Panc1 (cell line): ENCODE data around the gene GMEB2. TPM values are rescaled to one million over a fixed set of nuclear protein-coding genes. Genes with fewer than 3 reads are reported as not detected.
"Not testable (repeated sequence)": the region's sequence is repeated elsewhere in the genome, so short reads cannot be mapped to it uniquely, and the experiment has no call there.

Source experiments
- ATAC-seq: fragments of 200-7000 bp; cut with Tn5 transposase; 2 replicates; pipeline ENCODE4 v1.9.1; 2020; ENCODE audit warnings: mild to moderate bottlenecking, moderate library complexity
- BruUV-seq: library from RNA; stranded (reverse); fragments of 400-500 nt; replicated peaks from 2 replicates; lab custom pipeline; 2021; lab: Mats Ljungman, UMichigan
- CTCF ChIA-PET: fragments of 300-600 bp; sonication (Branson Sonifier 250); formaldehyde crosslinking; loops from one replicate; lab custom pipeline; 2022; ENCODE audit warnings: antibody characterized with exemption; lab: Charles Lee
- POLR2A ChIA-PET: fragments of 300-600 bp; sonication (Branson Sonifier 250); formaldehyde crosslinking; loops from one replicate; lab custom pipeline; 2022; ENCODE audit warnings: antibody characterized with exemption; lab: Charles Lee
- DNase-seq: peaks from one replicate; pipeline ENCODE4 v3.0.0-alpha.2; 2010; ENCODE audit warnings: low read depth, low spot score
- H3K27ac ChIP-seq: 2 replicates; pipeline ENCODE4 v1.5.1; 2011; ENCODE audit warnings: mild to moderate bottlenecking, low read length, inconsistent platforms
- H3K27me3 ChIP-seq: fragments of 200-500 bp; sonication (Bioruptor generic); 2 replicates; pipeline ENCODE4 v1.6.0; 2014; ENCODE audit warnings: low read length, inconsistent platforms; ENCODE audit not compliant: control insufficient read depth, insufficient read depth
- H3K36me3 ChIP-seq: fragments of 200-500 bp; sonication (Bioruptor generic); 2 replicates; pipeline ENCODE4 v1.5.1; 2014; ENCODE audit warnings: inconsistent platforms, mild to moderate bottlenecking, low read length, moderate library complexity; ENCODE audit not compliant: control insufficient read depth, insufficient read depth
- H3K4me1 ChIP-seq: 2 replicates; pipeline ENCODE4 v1.5.1; 2011; ENCODE audit warnings: inconsistent platforms, mild to moderate bottlenecking, low read length, moderate library complexity; ENCODE audit not compliant: control insufficient read depth, insufficient read depth
- H3K4me3 ChIP-seq, 2 experiments: 2 replicates each; pipeline ENCODE4 v1.5.1; 2011 to 2012; ENCODE audit warnings: low read depth in 2 of 2, low read length in 2 of 2, mild to moderate bottlenecking in 2 of 2, inconsistent platforms in 1 of 2, moderate library complexity in 1 of 2
- H3K9me3 ChIP-seq: fragments of 200-500 bp; sonication (Bioruptor generic); 2 replicates; pipeline ENCODE4 v1.5.1; 2014; ENCODE audit warnings: low read depth, mild to moderate bottlenecking, inconsistent platforms, low read length, moderate library complexity; ENCODE audit not compliant: control insufficient read depth, insufficient read depth
- CTCF ChIP-seq: fragments of 450-650 bp; IDR thresholded peaks from 2 replicates; pipeline ENCODE4 v1.5.1; 2017; ENCODE audit warnings: mild to moderate bottlenecking
- POLR2AphosphoS5 ChIP-seq: IDR thresholded peaks from 2 replicates; pipeline ENCODE4 v1.6.1; 2012; ENCODE audit warnings: mild to moderate bottlenecking, low read depth, low read length, moderate library complexity
- REST ChIP-seq, 2 experiments: IDR thresholded peaks; 2 replicates each; pipeline ENCODE4 v1.6.1; 2011 to 2012; ENCODE audit warnings: low read depth in 2 of 2, control low read depth in 1 of 2, low read length in 1 of 2, mild to moderate bottlenecking in 1 of 2, moderate library complexity in 1 of 2; ENCODE audit not compliant: insufficient read depth in 1 of 2
- SIN3A ChIP-seq: IDR thresholded peaks from 2 replicates; pipeline ENCODE4 v1.6.1; 2012; ENCODE audit warnings: low read depth, mild to moderate bottlenecking, low read length, moderate library complexity, borderline replicate concordance; ENCODE audit not compliant: insufficient read depth
- TCF7L2 ChIP-seq: IDR thresholded peaks from 2 replicates; pipeline ENCODE4 v1.6.1; 2011; ENCODE audit warnings: mild to moderate bottlenecking, low read depth, low read length, inconsistent platforms
- in situ Hi-C: cut with HindIII; loops from 2 replicates; pipeline ENCODE4 v1.10.0; 2016; ENCODE audit warnings: low sequenced_read_pairs, low pct_unique_long_range_greater_than_20kb
- intact Hi-C: fragments of 100-400 bp; cut with micrococcal nuclease; formaldehyde crosslinking; loops from one replicate; pipeline ENCODE4 v1.10.0; 2022; ENCODE audit not compliant: unreplicated experiment
- total RNA-seq: library from RNA; stranded (reverse); gene quantifications from one replicate; pipeline ENCODE4 v1.2.1, GENCODE V29; 2021; ENCODE audit not compliant: unreplicated experiment

The GMEB2 gene
- total RNA-seq, 1 experiment from 2014 or later: 13.1 TPM

- ChIA-PET CTCF (interaction anchor here (1.0 kb wide), 1 partner anchor 10 kb away, joined by 5 read pairs; no protein-coding TSS in a partner anchor), POLR2A (no interaction called here)
- DNase-seq (no peak), ATAC-seq (peak; percentile 23; the same call in 1 of the 2 replicates)
- H3K4me1 ChIP-seq: peaks cover 2% of the 10 kb centered on the region; the same call in 1 of the 2 replicates
- H3K9me3 ChIP-seq: no peaks in the 10 kb centered on the region
- intact Hi-C loops: no loop called here
- TF ChIP-seq CTCF (no peak), REST (IDR thresholded peaks at IDR 0.05; ENCODE audit: insufficient read depth in 1 of 2, low read depth in 2 of 2, low read length in 1 of 2) (0 out of 4 replicates have a peak, but pooled peaks of 1 of the 2 experiments have one; percentile 9)
- no TSS peak for BruUV-seq
- H3K4me3 ChIP-seq: peak overlapping the region; percentile 51 to 60
- no peaks in the 10 kb centered on the region for H3K36me3 ChIP-seq
- no peaks in the 10 kb centered on the region for H3K27me3 ChIP-seq
- in situ Hi-C loops: no loop called here
- no peak overlapping the region for H3K27ac ChIP-seq
These were observed 25.0 kb upstream of the GMEB2 start for GRCh38 chr20:63651942-63652191.

GRCh38 chr20:63650486-63650885 lies 23.6 kb upstream of the GMEB2 start:
- BruUV-seq, H3K4me1 ChIP-seq, intact Hi-C loops, H3K27me3 ChIP-seq, H3K27ac ChIP-seq, H3K9me3 ChIP-seq, DNase-seq, H3K36me3 ChIP-seq, ATAC-seq, POLR2A ChIA-PET, H3K4me3 ChIP-seq, in situ Hi-C loops: not testable (repeated sequence)
- CTCF ChIA-PET: interaction anchor here (0.6 kb wide), 2 partner anchors 67 to 73 kb away, joined by 3 to 4 read pairs; no protein-coding TSS in a partner anchor

GRCh38 chr20:63648895-63649589 lies 22.1 kb upstream of the GMEB2 start:
- no TSS peak for BruUV-seq
- H3K27me3 ChIP-seq: no peaks in the 10 kb centered on the region
- H3K27ac ChIP-seq: no peak overlapping the region
- ChIA-PET CTCF (no interaction called here), POLR2A (interaction anchor here (0.5 kb wide), 1 partner anchor 36 kb away, joined by 3 read pairs; no protein-coding TSS in a partner anchor)
- in situ Hi-C loops (no loop called here), intact Hi-C loops (no loop called here)
- ATAC-seq (no peak), DNase-seq (no peak)
- no peaks in the 10 kb centered on the region for H3K36me3 ChIP-seq
- H3K4me3 ChIP-seq: no peak overlapping the region
- TF ChIP-seq TCF7L2: no peak
- TF ChIP-seq POLR2AphosphoS5: no peak
- no peak for TF ChIP-seq SIN3A
- TF ChIP-seq CTCF: no peak
- peaks cover 2% of the 10 kb centered on the region; the same call in 1 of the 2 replicates for H3K4me1 ChIP-seq
- no peaks in the 10 kb centered on the region for H3K9me3 ChIP-seq
